Middle frontal gyrus (tissue), 1 donor: Measurements from ENCODE around the gene PDHX.
"Not testable (repeated sequence)": the region's sequence is repeated elsewhere in the genome, so short reads cannot be mapped to it uniquely, and the experiment has no call there.

Experiments
- DNase-seq: peaks from one replicate; pipeline ENCODE4 v3.0.0-alpha.2; 2015; ENCODE audit warnings: low spot score; ENCODE audit errors: extremely low spot score

Gene PDHX

GRCh38 chr11:34910817-34911216, 5.6 kb upstream of the PDHX start:
- no peak for DNase-seq

- no peak for DNase-seq
Measured at GRCh38 chr11:34911676-34912075, 4.7 kb upstream of the PDHX start.

GRCh38 chr11:34913556-34913955, 2.9 kb upstream of the PDHX start:
- not testable (repeated sequence) for DNase-seq

GRCh38 chr11:34915136-34916014, 1.0 kb upstream of the PDHX start:
- no peak for DNase-seq

GRCh38 chr11:34916843-34917770, 689 bp downstream of the PDHX start:
- DNase-seq: no peak

- DNase-seq: no peak
Measured at GRCh38 chr11:34921156-34921555, 4.7 kb downstream of the PDHX start.

DNA sequence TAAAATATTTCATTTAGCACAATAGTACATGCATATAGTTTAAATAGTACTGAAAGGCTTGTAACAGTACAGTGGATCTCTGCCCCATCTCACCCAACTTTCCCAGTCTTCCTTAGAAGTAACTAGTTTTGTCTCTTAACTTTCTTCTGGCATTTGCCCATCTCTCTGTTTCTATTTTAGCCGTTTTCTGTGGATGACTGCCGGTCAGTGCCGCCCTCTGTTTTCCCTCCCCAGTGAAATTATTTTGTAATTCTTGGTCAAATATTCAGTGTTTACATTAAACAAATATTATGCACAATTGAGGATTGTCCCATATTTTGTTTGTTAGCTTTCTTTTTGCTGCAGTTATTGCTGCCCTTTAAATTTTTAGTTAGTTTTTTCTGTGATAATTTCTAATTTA, 8.3 kb downstream of the PDHX start:
- no peak for DNase-seq

GRCh38 chr11:34926101-34926830, 9.8 kb downstream of the PDHX start:
- no peak for DNase-seq

- no peak for DNase-seq
Measured at GRCh38 chr11:34926831-34927132, 10.4 kb downstream of the PDHX start.

DNA sequence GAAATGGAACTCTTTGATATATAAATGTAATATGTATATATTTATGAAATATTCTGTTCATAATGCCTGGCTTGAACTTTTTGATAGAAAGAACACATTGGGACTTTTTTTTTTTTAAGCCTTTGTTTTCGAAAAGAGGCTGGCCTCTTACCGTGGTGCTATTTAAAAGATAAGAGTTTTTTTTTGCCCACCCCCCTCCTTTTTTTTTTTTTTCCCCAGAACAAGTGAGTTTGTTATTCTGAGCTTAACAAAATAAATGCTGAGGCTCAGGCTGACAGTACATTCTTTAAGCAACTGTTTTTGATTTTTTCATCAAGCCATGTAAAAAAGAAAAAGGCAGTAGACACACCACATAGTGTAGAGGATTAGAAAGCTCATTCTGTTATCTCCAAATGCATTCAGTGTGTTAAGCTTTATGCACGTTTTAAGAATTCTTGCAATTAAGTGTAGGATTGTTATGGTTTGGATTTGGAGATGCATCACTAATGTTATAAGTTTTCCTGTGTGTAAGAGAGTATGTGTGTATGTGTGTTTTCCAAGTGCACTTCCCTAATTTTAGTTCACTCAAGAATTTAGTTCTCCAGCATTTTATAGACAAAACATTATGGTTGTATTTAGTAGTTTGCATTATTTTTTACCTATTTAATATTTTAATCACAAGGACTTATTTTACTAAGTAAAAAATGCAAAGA, 12.0 kb downstream of the PDHX start:
- no peak for DNase-seq

- DNase-seq: no peak
Measured at GRCh38 chr11:34928960-34929680, 12.7 kb downstream of the PDHX start.

- no peak for DNase-seq
Measured at GRCh38 chr11:34929794-34930763, 13.7 kb downstream of the PDHX start.

GRCh38 chr11:34936945-34937629, 20.7 kb downstream of the PDHX start:
- DNase-seq: no peak

- no peak for DNase-seq
Measured at GRCh38 chr11:34938611-34939010, 22.2 kb downstream of the PDHX start.

DNA sequence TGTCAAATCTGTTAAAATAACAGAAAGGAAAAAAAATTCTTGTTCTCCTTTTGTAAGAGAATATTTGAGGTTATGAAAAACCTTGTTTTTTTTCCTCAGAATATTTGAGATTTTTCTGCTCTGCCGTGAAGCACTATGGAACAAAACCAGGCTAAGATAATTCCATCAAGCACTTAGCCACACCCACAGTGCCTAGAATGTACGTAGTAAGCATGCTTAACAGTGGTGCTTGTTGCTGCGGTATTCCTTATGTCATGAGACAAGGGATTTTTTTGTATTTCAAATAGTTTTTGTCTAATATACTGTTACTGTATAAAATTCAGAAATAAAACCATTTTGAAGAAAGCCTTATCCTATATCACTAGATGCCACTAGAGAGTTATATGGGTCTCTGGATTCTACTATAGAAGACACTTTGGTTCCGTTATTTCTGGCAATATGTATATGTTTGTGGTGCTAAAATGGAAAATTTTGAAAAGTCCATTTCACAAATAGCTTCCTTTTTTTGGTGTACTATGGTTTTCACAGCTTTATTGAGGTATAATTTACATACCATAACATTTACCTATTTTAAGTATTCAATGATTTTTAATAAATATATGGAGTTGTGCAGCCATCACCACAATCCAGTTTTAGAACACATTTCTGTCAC, 23.7 kb downstream of the PDHX start:
- DNase-seq: no peak

GRCh38 chr11:34941688-34942087, 25.3 kb downstream of the PDHX start:
- no peak for DNase-seq

DNA sequence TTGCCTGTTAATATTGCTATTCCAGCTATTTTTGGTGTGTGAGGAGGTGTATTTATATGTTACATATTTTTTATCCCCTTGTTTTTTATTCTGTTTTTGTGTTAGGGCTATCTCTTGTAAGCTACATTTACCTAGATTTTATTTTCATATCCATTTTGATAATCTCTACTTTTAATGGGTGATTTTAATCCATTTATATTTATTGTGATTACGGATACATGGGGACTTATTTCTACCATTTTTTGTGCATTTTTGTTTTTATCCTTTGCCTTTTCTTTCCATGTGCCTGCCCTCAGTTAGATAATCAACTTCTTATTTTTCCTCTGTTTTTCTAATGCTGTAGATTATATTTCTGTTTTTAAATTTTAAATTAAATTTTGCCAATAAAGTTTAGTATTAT, 28.3 kb downstream of the PDHX start:
- DNase-seq: no peak

- no peak for DNase-seq
Measured at GRCh38 chr11:34948696-34949095, 32.3 kb downstream of the PDHX start.
